Adipocyte (in vitro differentiated cells): ENCODE results near the gene TMEM156.
"Not testable (repeated sequence)": the region's sequence is repeated elsewhere in the genome, so short reads cannot be mapped to it uniquely, and the experiment has no call there.

Experiments
- DNase-seq: peaks from one replicate; pipeline ENCODE4 v3.0.0-alpha.2; 2015; ENCODE audit warnings: low read depth
- H3K27me3 ChIP-seq: replicated peaks from 2 replicates; pipeline ENCODE4 v1.7.0; 2013; ENCODE audit warnings: mild to moderate bottlenecking, low read length, moderate library complexity; ENCODE audit not compliant: control insufficient read depth, insufficient read depth
- H3K36me3 ChIP-seq: 2 replicates; pipeline ENCODE4 v1.7.0; 2013; ENCODE audit warnings: low read length, mild to moderate bottlenecking, moderate library complexity; ENCODE audit not compliant: control insufficient read depth, insufficient read depth, severe bottlenecking
- H3K4me1 ChIP-seq: 2 replicates; pipeline ENCODE4 v1.7.0; 2013; ENCODE audit warnings: mild to moderate bottlenecking, low read length, moderate library complexity; ENCODE audit not compliant: control insufficient read depth, insufficient read depth
- H3K4me3 ChIP-seq: 2 replicates; pipeline ENCODE4 v1.7.0; 2013; ENCODE audit warnings: mild to moderate bottlenecking, low read length, moderate library complexity
- H3K9ac ChIP-seq: 2 replicates; pipeline ENCODE4 v1.7.0; 2013; ENCODE audit warnings: mild to moderate bottlenecking, low read length, moderate library complexity
- H3K9me3 ChIP-seq: 2 replicates; pipeline ENCODE4 v1.7.0; 2013; ENCODE audit warnings: mild to moderate bottlenecking, low read length, moderate library complexity; ENCODE audit not compliant: control insufficient read depth

Gene TMEM156

GRCh38 chr4:38952017-38952416, 80.2 kb downstream of the TMEM156 start:
- Histone ChIP-seq H3K4me3 (no peak overlapping the region), H3K9me3 (no peaks in the 10 kb centered on the region), H3K36me3 (no peaks in the 10 kb centered on the region), H3K27me3 (no peaks in the 10 kb centered on the region), H3K4me1 (peaks cover 25% of the 10 kb centered on the region), H3K9ac (no peak overlapping the region)
- peak; percentile 0 for DNase-seq

- H3K36me3 ChIP-seq: no peaks in the 10 kb centered on the region
- no peak overlapping the region for H3K9ac ChIP-seq
- H3K4me1 ChIP-seq: peaks cover 25% of the 10 kb centered on the region
Measured at GRCh38 chr4:38951598-38951997, 80.6 kb downstream of the TMEM156 start.

GRCh38 chr4:38950734-38951133, 81.5 kb downstream of the TMEM156 start:
- H3K4me3 ChIP-seq: no peak overlapping the region
- no peak for DNase-seq
- no peaks in the 10 kb centered on the region for H3K27me3 ChIP-seq
- no peaks in the 10 kb centered on the region for H3K9me3 ChIP-seq
- H3K9ac ChIP-seq: no peak overlapping the region
- no peaks in the 10 kb centered on the region for H3K36me3 ChIP-seq
- H3K4me1 ChIP-seq: peaks cover 25% of the 10 kb centered on the region

More at GRCh38 chr4:38951598-38951997, 80.6 kb downstream of the TMEM156 start:
- Histone ChIP-seq H3K4me3 (no peak overlapping the region), H3K9me3 (no peaks in the 10 kb centered on the region), H3K27me3 (no peaks in the 10 kb centered on the region)
- no peak for DNase-seq

GRCh38 chr4:38950159-38950558, 82.0 kb downstream of the TMEM156 start:
- DNase-seq: peak; percentile 13
- H3K9ac ChIP-seq: no peak overlapping the region
- peaks cover 25% of the 10 kb centered on the region for H3K4me1 ChIP-seq
- H3K27me3 ChIP-seq: no peaks in the 10 kb centered on the region
- H3K4me3 ChIP-seq: no peak overlapping the region
- peaks cover 5% of the 10 kb centered on the region for H3K36me3 ChIP-seq
- no peaks in the 10 kb centered on the region for H3K9me3 ChIP-seq

- peaks cover 25% of the 10 kb centered on the region for H3K4me1 ChIP-seq
- no peaks in the 10 kb centered on the region for H3K27me3 ChIP-seq
- no peaks in the 10 kb centered on the region for H3K9me3 ChIP-seq
- H3K4me3 ChIP-seq: no peak overlapping the region
- H3K36me3 ChIP-seq: peaks cover 11% of the 10 kb centered on the region
- DNase-seq: peak; percentile 19
- H3K9ac ChIP-seq: no peak overlapping the region
Measured at GRCh38 chr4:38949411-38950051, 82.7 kb downstream of the TMEM156 start.

GRCh38 chr4:38948551-38948950, 83.7 kb downstream of the TMEM156 start:
- Histone ChIP-seq H3K4me1 (peaks cover 25% of the 10 kb centered on the region), H3K9ac (no peak overlapping the region), H3K4me3 (no peak overlapping the region), H3K27me3 (no peaks in the 10 kb centered on the region), H3K36me3 (peaks cover 19% of the 10 kb centered on the region), H3K9me3 (no peaks in the 10 kb centered on the region)
- peak; percentile 93 for DNase-seq

GRCh38 chr4:38946919-38947318, 85.3 kb downstream of the TMEM156 start:
- no peak overlapping the region for H3K9ac ChIP-seq
- H3K27me3 ChIP-seq: no peaks in the 10 kb centered on the region
- H3K9me3 ChIP-seq: no peaks in the 10 kb centered on the region
- H3K4me1 ChIP-seq: peaks cover 25% of the 10 kb centered on the region
- H3K36me3 ChIP-seq: peaks cover 33% of the 10 kb centered on the region
- DNase-seq: peak; percentile 3
- H3K4me3 ChIP-seq: no peak overlapping the region

- H3K9me3 ChIP-seq: no peaks in the 10 kb centered on the region
- H3K4me1 ChIP-seq: peaks cover 24% of the 10 kb centered on the region
- DNase-seq: no peak
- no peaks in the 10 kb centered on the region for H3K27me3 ChIP-seq
- no peak overlapping the region for H3K4me3 ChIP-seq
- no peak overlapping the region for H3K9ac ChIP-seq
- H3K36me3 ChIP-seq: peaks cover 56% of the 10 kb centered on the region
Measured at GRCh38 chr4:38944440-38944839, 87.8 kb downstream of the TMEM156 start.

GRCh38 chr4:38943343-38943742, 88.9 kb downstream of the TMEM156 start:
- H3K4me1 ChIP-seq: peaks cover 15% of the 10 kb centered on the region
- H3K36me3 ChIP-seq: peaks cover 67% of the 10 kb centered on the region
- no peak overlapping the region for H3K4me3 ChIP-seq
- DNase-seq: no peak
- H3K9me3 ChIP-seq: no peaks in the 10 kb centered on the region
- H3K27me3 ChIP-seq: no peaks in the 10 kb centered on the region
- no peak overlapping the region for H3K9ac ChIP-seq

GRCh38 chr4:38941906-38942305, 90.3 kb downstream of the TMEM156 start:
- H3K4me3 ChIP-seq, DNase-seq, H3K27me3 ChIP-seq, H3K9me3 ChIP-seq, H3K9ac ChIP-seq: not testable (repeated sequence)
- Histone ChIP-seq H3K4me1 (peaks cover 11% of the 10 kb centered on the region), H3K36me3 (peaks cover 81% of the 10 kb centered on the region)

GRCh38 chr4:38940476-38940875, 91.7 kb downstream of the TMEM156 start:
- peaks cover 91% of the 10 kb centered on the region for H3K36me3 ChIP-seq
- H3K9me3 ChIP-seq: no peaks in the 10 kb centered on the region
- peaks cover 11% of the 10 kb centered on the region for H3K4me1 ChIP-seq
- DNase-seq: no peak
- H3K27me3 ChIP-seq: no peaks in the 10 kb centered on the region
- no peak overlapping the region for H3K9ac ChIP-seq
- H3K4me3 ChIP-seq: no peak overlapping the region

GRCh38 chr4:38939165-38939564, 93.0 kb downstream of the TMEM156 start:
- peaks cover 11% of the 10 kb centered on the region for H3K4me1 ChIP-seq
- DNase-seq: no peak
- no peaks in the 10 kb centered on the region for H3K27me3 ChIP-seq
- no peak overlapping the region for H3K4me3 ChIP-seq
- no peak overlapping the region for H3K9ac ChIP-seq
- H3K9me3 ChIP-seq: no peaks in the 10 kb centered on the region
- peaks cover 91% of the 10 kb centered on the region for H3K36me3 ChIP-seq
